Osteoblast (primary cell): ENCODE measurements around the gene HOXD4. TPM values are rescaled to one million over a fixed set of nuclear protein-coding genes. Genes with fewer than 3 reads are reported as not detected.
A peak's percentile ranks its signal among the peaks of the same experiment; 100 is the strongest.

Source experiments
- DNase-seq: peaks from one replicate; pipeline ENCODE4 v3.0.0; 2011; ENCODE audit warnings: low spot score, mixed read lengths; ENCODE audit not compliant: insufficient read length; ENCODE audit errors: missing footprints
- H2AFZ ChIP-seq: 2 replicates; pipeline ENCODE4 v1.6.0; 2011; ENCODE audit warnings: mild to moderate bottlenecking, low read length
- H3K27ac ChIP-seq: 2 replicates; pipeline ENCODE4 v1.5.1; 2011; ENCODE audit warnings: mild to moderate bottlenecking, low read depth, low read length, moderate library complexity
- H3K27me3 ChIP-seq: 2 replicates; pipeline ENCODE4 v1.6.0; 2012; ENCODE audit warnings: mild to moderate bottlenecking, control low read depth, inconsistent platforms, low read length, moderate library complexity; ENCODE audit not compliant: insufficient read depth
- H3K36me3 ChIP-seq: 2 replicates; pipeline ENCODE4 v1.5.1; 2011; ENCODE audit warnings: mild to moderate bottlenecking, low read length, control low read depth, moderate library complexity; ENCODE audit not compliant: insufficient read depth
- H3K4me1 ChIP-seq: 2 replicates; pipeline ENCODE4 v1.5.1; 2011; ENCODE audit warnings: mild to moderate bottlenecking, low read length, control low read depth, moderate library complexity; ENCODE audit not compliant: insufficient read depth
- H3K4me2 ChIP-seq: 2 replicates; pipeline ENCODE4 v1.6.0; 2011; ENCODE audit warnings: mild to moderate bottlenecking, low read length; ENCODE audit not compliant: insufficient read depth
- H3K4me3 ChIP-seq: fragments of 200-600 bp; sonication (generic); 3 replicates; pipeline ENCODE4 v1.5.1; 2012; ENCODE audit warnings: mild to moderate bottlenecking, low read length, inconsistent platforms; ENCODE audit not compliant: insufficient read depth
- H3K79me2 ChIP-seq: 2 replicates; pipeline ENCODE4 v1.6.0; 2012; ENCODE audit warnings: mild to moderate bottlenecking, low read length, control low read depth, inconsistent platforms; ENCODE audit not compliant: insufficient read depth
- H3K9me3 ChIP-seq: 2 replicates; pipeline ENCODE4 v1.5.1; 2011; ENCODE audit warnings: low read depth, low read length, control low read depth
- H4K20me1 ChIP-seq: 2 replicates; pipeline ENCODE4 v1.6.0; 2012; ENCODE audit warnings: mild to moderate bottlenecking, low read length, control low read depth; ENCODE audit not compliant: insufficient read depth
- total RNA-seq: library from RNA; depleted of rRNA; stranded (reverse); fragments of >200 nt; gene quantifications from 2 replicates; pipeline ENCODE4 v1.2.3, GENCODE V29; 2012
- TF ChIP-seq, protein P1 (sequence below): IDR thresholded peaks from 2 replicates; pipeline ENCODE4 v1.5.1; 2011; ENCODE audit warnings: mild to moderate bottlenecking, low read depth, low read length, moderate library complexity; ENCODE audit errors: extremely low read depth

Gene HOXD4
- total RNA-seq, 1 donor: 0.36 TPM

- Histone ChIP-seq H3K79me2 (no peaks in the 10 kb centered on the region), H2AFZ (no peak overlapping the region), H3K4me1 (peaks cover 6% of the 10 kb centered on the region), H3K4me2 (peak overlapping the region; percentile 58), H4K20me1 (no peaks in the 10 kb centered on the region), H3K9me3 (no peaks in the 10 kb centered on the region), H3K27me3 (peaks cover 99% of the 10 kb centered on the region), H3K36me3 (no peaks in the 10 kb centered on the region), H3K4me3 (no peak overlapping the region), H3K27ac (no peak overlapping the region)
- no peak for DNase-seq
- TF ChIP-seq, protein P1, sequence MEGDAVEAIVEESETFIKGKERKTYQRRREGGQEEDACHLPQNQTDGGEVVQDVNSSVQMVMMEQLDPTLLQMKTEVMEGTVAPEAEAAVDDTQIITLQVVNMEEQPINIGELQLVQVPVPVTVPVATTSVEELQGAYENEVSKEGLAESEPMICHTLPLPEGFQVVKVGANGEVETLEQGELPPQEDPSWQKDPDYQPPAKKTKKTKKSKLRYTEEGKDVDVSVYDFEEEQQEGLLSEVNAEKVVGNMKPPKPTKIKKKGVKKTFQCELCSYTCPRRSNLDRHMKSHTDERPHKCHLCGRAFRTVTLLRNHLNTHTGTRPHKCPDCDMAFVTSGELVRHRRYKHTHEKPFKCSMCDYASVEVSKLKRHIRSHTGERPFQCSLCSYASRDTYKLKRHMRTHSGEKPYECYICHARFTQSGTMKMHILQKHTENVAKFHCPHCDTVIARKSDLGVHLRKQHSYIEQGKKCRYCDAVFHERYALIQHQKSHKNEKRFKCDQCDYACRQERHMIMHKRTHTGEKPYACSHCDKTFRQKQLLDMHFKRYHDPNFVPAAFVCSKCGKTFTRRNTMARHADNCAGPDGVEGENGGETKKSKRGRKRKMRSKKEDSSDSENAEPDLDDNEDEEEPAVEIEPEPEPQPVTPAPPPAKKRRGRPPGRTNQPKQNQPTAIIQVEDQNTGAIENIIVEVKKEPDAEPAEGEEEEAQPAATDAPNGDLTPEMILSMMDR: no peak
Observed at GRCh38 chr2:176117823-176118371, 33.5 kb upstream of the HOXD4 start.

- Histone ChIP-seq H3K27me3 (peaks cover 98% of the 10 kb centered on the region), H3K4me3 (no peak overlapping the region)
- TF ChIP-seq, protein P1: peak; percentile 51
Observed at GRCh38 chr2:176118601-176119339, 32.6 kb upstream of the HOXD4 start.

DNA sequence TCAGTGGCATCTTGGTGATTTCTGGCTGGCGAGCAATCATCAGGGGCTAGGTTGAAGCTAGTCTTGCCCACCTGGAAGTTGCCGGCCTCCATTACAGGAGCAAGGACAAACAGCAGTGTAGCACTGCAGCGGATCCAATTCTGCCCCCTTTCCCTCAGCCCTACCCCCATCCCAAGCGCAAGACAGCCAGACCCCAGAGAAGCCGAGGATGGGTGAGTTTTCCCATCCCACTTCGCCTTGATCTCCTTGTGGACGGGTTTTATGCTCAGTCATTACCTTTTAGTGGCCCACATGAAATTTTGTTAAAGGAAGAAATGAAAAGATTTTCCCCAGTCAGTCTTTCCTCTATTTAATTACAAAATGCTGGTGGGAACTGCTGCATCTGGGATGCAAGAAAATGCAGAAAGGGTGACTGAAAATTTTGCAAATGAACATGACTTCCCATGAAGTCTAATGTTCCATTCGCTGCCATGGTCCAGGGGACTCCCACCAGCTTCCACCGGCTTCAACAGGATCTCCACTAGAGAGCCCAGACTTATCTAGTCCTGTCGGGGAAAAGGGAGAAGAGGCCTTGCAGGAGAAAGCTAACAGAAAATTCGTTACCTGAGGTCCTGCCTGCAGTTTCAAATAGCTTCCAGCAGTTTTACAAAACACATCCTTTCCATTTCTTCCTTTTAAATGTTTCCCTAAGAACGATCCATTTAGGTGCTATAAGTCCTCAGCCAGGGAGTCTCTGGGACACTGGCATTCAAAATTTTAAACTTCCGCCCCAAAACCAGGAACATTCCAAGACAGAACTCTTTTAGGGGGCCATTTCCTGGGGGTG is 30.8 kb upstream of the HOXD4 start:
- no peaks in the 10 kb centered on the region for H3K9me3 ChIP-seq
- no peaks in the 10 kb centered on the region for H3K79me2 ChIP-seq
- DNase-seq: peak; percentile 58
- peaks cover 87% of the 10 kb centered on the region for H3K27me3 ChIP-seq
- H4K20me1 ChIP-seq: no peaks in the 10 kb centered on the region
- TF ChIP-seq, protein P1: peak; percentile 5
- no peaks in the 10 kb centered on the region for H3K36me3 ChIP-seq
- no peak overlapping the region for H3K4me3 ChIP-seq
- H3K27ac ChIP-seq: no peak overlapping the region
- no peak overlapping the region for H3K4me2 ChIP-seq
- H2AFZ ChIP-seq: no peak overlapping the region
- peaks cover 6% of the 10 kb centered on the region for H3K4me1 ChIP-seq

More at GRCh38 chr2:176118601-176119339, 32.6 kb upstream of the HOXD4 start:
- Histone ChIP-seq H3K4me1 (peaks cover 6% of the 10 kb centered on the region), H4K20me1 (no peaks in the 10 kb centered on the region), H3K79me2 (no peaks in the 10 kb centered on the region), H3K27ac (no peak overlapping the region), H2AFZ (no peak overlapping the region), H3K4me2 (no peak overlapping the region), H3K9me3 (no peaks in the 10 kb centered on the region), H3K36me3 (no peaks in the 10 kb centered on the region)
- peak; percentile 74 for DNase-seq
